Liver (tissue), 3 donors: ENCODE measurements around the gene VWC2.

Experiments used
- CTCF ChIP-seq: fragments of 150-350 bp; IDR thresholded peaks from 2 replicates; pipeline ENCODE4 v1.5.1; 2017; ENCODE audit warnings: improper control_type of control experiment, low read depth, low read length; ENCODE audit not compliant: missing input control
- GABPA ChIP-seq, 2 donors: IDR thresholded peaks in 1 of 2; conservative IDR thresholded peaks in 1 of 2; 2 replicates each; pipeline ENCODE4 v1.6.1; 2016; ENCODE audit warnings: antibody characterized with exemption in 2 of 2, mild to moderate bottlenecking in 1 of 2, moderate library complexity in 1 of 2
- MAX ChIP-seq: IDR thresholded peaks from 2 replicates; pipeline ENCODE4 v1.6.1; 2016; ENCODE audit warnings: antibody characterized with exemption
- NR2F2 ChIP-seq: IDR thresholded peaks from 2 replicates; pipeline ENCODE4 v1.6.1; 2016; ENCODE audit warnings: antibody characterized with exemption
- RAD21 ChIP-seq, 2 donors: IDR thresholded peaks; 2 replicates each; pipeline ENCODE4 v1.6.1; 2016; ENCODE audit warnings: antibody characterized with exemption in 2 of 2, mild to moderate bottlenecking in 2 of 2
- REST ChIP-seq: IDR thresholded peaks from 2 replicates; pipeline ENCODE4 v1.6.1; 2016; ENCODE audit warnings: antibody characterized with exemption, mild to moderate bottlenecking
- YY1 ChIP-seq: IDR thresholded peaks from 2 replicates; pipeline ENCODE4 v1.6.1; 2016; ENCODE audit warnings: antibody characterized with exemption, mild to moderate bottlenecking
- donor health status: healthy.
- donor health status: healthy.

- no peak for TF ChIP-seq CTCF
- TF ChIP-seq GABPA (IDR thresholded peaks at IDR 0.05 in 1 of 2, conservative IDR thresholded peaks at IDR 0.05 in 1 of 2), result no peak
- no peak for TF ChIP-seq MAX
- no peak for TF ChIP-seq REST
- no peak for TF ChIP-seq RAD21 (IDR thresholded peaks at IDR 0.05)
- TF ChIP-seq YY1, result no peak
- no peak for TF ChIP-seq NR2F2
Observed at GRCh38 chr7:49800031-49800430, 26.6 kb downstream of the VWC2 start.
